ENCODE measurements around the gene PRKD1.

The PRKD1 gene

GRCh38 chr14:29896354-29896821 lies 31.3 kb downstream of the PRKD1 start:
- H3K4me3 ChIP-seq (ENCODE audit: low read length, poor library complexity, severe bottlenecking): no peak overlapping the region
- no peak overlapping the region for H3K4me2 ChIP-seq (ENCODE audit: low read depth, low read length, poor library complexity, severe bottlenecking)
- no peaks in the 10 kb centered on the region for H3K4me1 ChIP-seq (ENCODE audit: insufficient read depth, low read length, poor library complexity, severe bottlenecking)
- TF ChIP-seq EZH2phosphoT487 (IDR thresholded peaks at IDR 0.05; ENCODE audit: borderline replicate concordance): no peak
- no peak for TF ChIP-seq CTCF (conservative IDR thresholded peaks at IDR 0.05; ENCODE audit: low read length)
- H3F3A ChIP-seq (ENCODE audit: low read depth): no peaks in the 10 kb centered on the region
- no peaks in the 10 kb centered on the region for H4K20me1 ChIP-seq (ENCODE audit: insufficient read depth, low read length, poor library complexity, severe bottlenecking)
- H3K79me2 ChIP-seq (ENCODE audit: insufficient read depth, low read length): no peaks in the 10 kb centered on the region
- H3K9me2 ChIP-seq (replicated peaks; ENCODE audit: low read depth, low read length): no peaks in the 10 kb centered on the region
- H2AFZ ChIP-seq (ENCODE audit: low read length): no peak overlapping the region
- H3K9me3 ChIP-seq (ENCODE audit: insufficient read depth, low read depth, low read length): no peaks in the 10 kb centered on the region; the same call in 1 of the 2 replicates
- H3K36me3 ChIP-seq (ENCODE audit: insufficient read depth, low read length): no peaks in the 10 kb centered on the region
- H3K27me3 ChIP-seq (ENCODE audit: insufficient read depth, low read length, poor library complexity, severe bottlenecking): no peaks in the 10 kb centered on the region
- no peak overlapping the region for H3K9ac ChIP-seq (ENCODE audit: low read depth, low read length, poor library complexity, severe bottlenecking)

- Histone ChIP-seq H3K79me2 (ENCODE audit: insufficient read depth, low read length) (no peaks in the 10 kb centered on the region), H3K4me1 (ENCODE audit: insufficient read depth, low read length, poor library complexity, severe bottlenecking) (no peaks in the 10 kb centered on the region), H3F3A (ENCODE audit: low read depth) (no peaks in the 10 kb centered on the region), H3K9me3 (ENCODE audit: insufficient read depth, low read depth, low read length) (no peaks in the 10 kb centered on the region; the same call in 1 of the 2 replicates), H3K9ac (ENCODE audit: low read depth, low read length, poor library complexity, severe bottlenecking) (no peak overlapping the region), H3K4me3 (ENCODE audit: low read length, poor library complexity, severe bottlenecking) (no peak overlapping the region), H3K4me2 (ENCODE audit: low read depth, low read length, poor library complexity, severe bottlenecking) (no peak overlapping the region), H4K20me1 (ENCODE audit: insufficient read depth, low read length, poor library complexity, severe bottlenecking) (no peaks in the 10 kb centered on the region), H3K36me3 (ENCODE audit: insufficient read depth, low read length) (no peaks in the 10 kb centered on the region), H2AFZ (ENCODE audit: low read length) (no peak overlapping the region), H3K27me3 (ENCODE audit: insufficient read depth, low read length, poor library complexity, severe bottlenecking) (no peaks in the 10 kb centered on the region), H3K9me2 (replicated peaks; ENCODE audit: low read depth, low read length) (no peaks in the 10 kb centered on the region)
- TF ChIP-seq CTCF (conservative IDR thresholded peaks at IDR 0.05; ENCODE audit: low read length) (no peak), EZH2phosphoT487 (IDR thresholded peaks at IDR 0.05; ENCODE audit: borderline replicate concordance) (no peak)
Observed at GRCh38 chr14:29895591-29896083, 32.0 kb downstream of the PRKD1 start.

GRCh38 chr14:29893989-29894388 lies 33.7 kb downstream of the PRKD1 start:
- Histone ChIP-seq H4K20me1 (ENCODE audit: insufficient read depth, low read length, poor library complexity, severe bottlenecking) (no peaks in the 10 kb centered on the region), H3K4me2 (ENCODE audit: low read depth, low read length, poor library complexity, severe bottlenecking) (no peak overlapping the region), H3K9me3 (ENCODE audit: insufficient read depth, low read depth, low read length) (no peaks in the 10 kb centered on the region; the same call in 1 of the 2 replicates), H3F3A (ENCODE audit: low read depth) (no peaks in the 10 kb centered on the region), H3K4me1 (ENCODE audit: insufficient read depth, low read length, poor library complexity, severe bottlenecking) (no peaks in the 10 kb centered on the region), H3K79me2 (ENCODE audit: insufficient read depth, low read length) (no peaks in the 10 kb centered on the region), H3K4me3 (ENCODE audit: low read length, poor library complexity, severe bottlenecking) (no peak overlapping the region), H2AFZ (ENCODE audit: low read length) (no peak overlapping the region), H3K9me2 (replicated peaks; ENCODE audit: low read depth, low read length) (no peaks in the 10 kb centered on the region), H3K27me3 (ENCODE audit: insufficient read depth, low read length, poor library complexity, severe bottlenecking) (no peaks in the 10 kb centered on the region), H3K36me3 (ENCODE audit: insufficient read depth, low read length) (no peaks in the 10 kb centered on the region), H3K9ac (ENCODE audit: low read depth, low read length, poor library complexity, severe bottlenecking) (no peak overlapping the region)
- TF ChIP-seq EZH2phosphoT487 (IDR thresholded peaks at IDR 0.05; ENCODE audit: borderline replicate concordance): no peak
- no peak for TF ChIP-seq CTCF (conservative IDR thresholded peaks at IDR 0.05; ENCODE audit: low read length)
